HepG2 (cell line): ENCODE data around the gene FAM83F. TPM values are rescaled to one million over a fixed set of nuclear protein-coding genes. Genes with fewer than 3 reads are reported as not detected.

ENCODE experiments used
- AHR ChIP-seq: IDR thresholded peaks from 2 replicates; pipeline ENCODE4 v1.6.1; 2018; ENCODE audit warnings: missing genetic modification reagents, missing compliant biosample characterization
- ARNT2 ChIP-seq: sonication (generic); formaldehyde crosslinking; IDR thresholded peaks from 2 replicates; pipeline ENCODE4 v1.8.0; 2022; ENCODE audit warnings: mild to moderate bottlenecking, low read depth, missing genetic modification reagents, moderate library complexity
- BORCS8-MEF2B ChIP-seq: sonication (generic); formaldehyde crosslinking; IDR thresholded peaks from 2 replicates; pipeline ENCODE4 v1.8.0; 2022; ENCODE audit warnings: mild to moderate bottlenecking, missing genetic modification reagents
- CERS6 ChIP-seq: sonication (generic); formaldehyde crosslinking; IDR thresholded peaks from 2 replicates; pipeline ENCODE4 v1.5.0; 2020; ENCODE audit warnings: missing genetic modification reagents
- CREB1 ChIP-seq, 2 experiments: fragments of 450-650 bp in 1 of 2; IDR thresholded peaks; 2 replicates each; pipeline ENCODE4 v1.6.1; 2016 to 2017; ENCODE audit warnings: control low read depth in 1 of 2, mild to moderate bottlenecking in 1 of 2, missing compliant biosample characterization in 1 of 2, missing genetic modification characterization in 1 of 2
- ELF1 ChIP-seq: sonication (generic); formaldehyde crosslinking; IDR thresholded peaks from 2 replicates; pipeline ENCODE4 v1.4.0; 2020; ENCODE audit warnings: missing genetic modification reagents
- HES4 ChIP-seq: sonication (generic); formaldehyde crosslinking; IDR thresholded peaks from 2 replicates; pipeline ENCODE4 v1.9.0; 2021; ENCODE audit warnings: mild to moderate bottlenecking, missing genetic modification reagents, borderline replicate concordance
- HOXA3 ChIP-seq: sonication (generic); formaldehyde crosslinking; IDR thresholded peaks from 2 replicates; pipeline ENCODE4 v1.5.0; 2020; ENCODE audit warnings: missing genetic modification reagents
- KDM2A ChIP-seq: sonication (generic); formaldehyde crosslinking; IDR thresholded peaks from 2 replicates; pipeline ENCODE4 v1.4.0; 2020; ENCODE audit warnings: low read depth, missing genetic modification reagents, borderline replicate concordance
- KLF13 ChIP-seq: sonication (generic); formaldehyde crosslinking; IDR thresholded peaks from 2 replicates; pipeline ENCODE4 v1.4.0; 2020; ENCODE audit warnings: mild to moderate bottlenecking, missing genetic modification reagents
- LBX2 ChIP-seq: sonication (generic); formaldehyde crosslinking; IDR thresholded peaks from 2 replicates; pipeline ENCODE4 v1.5.0; 2020; ENCODE audit warnings: missing genetic modification reagents, mild to moderate bottlenecking, borderline replicate concordance
- PAXIP1 ChIP-seq: sonication (generic); formaldehyde crosslinking; conservative IDR thresholded peaks from 2 replicates; pipeline ENCODE4 v1.4.0; 2020; ENCODE audit warnings: mild to moderate bottlenecking, missing genetic modification reagents, moderate library complexity
- RBFOX2 ChIP-seq: fragments of 200-400 bp; formaldehyde crosslinking; IDR thresholded peaks from 2 replicates; pipeline ENCODE4 v1.6.1; 2017; ENCODE audit warnings: low read depth, mild to moderate bottlenecking, low read length
- RELA ChIP-seq: sonication (generic); formaldehyde crosslinking; IDR thresholded peaks from 2 replicates; pipeline ENCODE4 v1.4.0; 2020; ENCODE audit warnings: missing genetic modification reagents
- SMAD1 ChIP-seq: sonication (generic); formaldehyde crosslinking; IDR thresholded peaks from 2 replicates; pipeline ENCODE4 v1.4.0; 2020; ENCODE audit warnings: missing genetic modification reagents, low read depth, mild to moderate bottlenecking, borderline replicate concordance
- ZBTB26 ChIP-seq: IDR thresholded peaks from 2 replicates; pipeline ENCODE4 v1.6.1; 2016; ENCODE audit warnings: missing compliant biosample characterization, missing genetic modification reagents, borderline replicate concordance
- ZBTB33 ChIP-seq: sonication (generic); formaldehyde crosslinking; IDR thresholded peaks from 2 replicates; pipeline ENCODE4 v1.4.0; 2020; ENCODE audit warnings: missing genetic modification reagents
- ZFX ChIP-seq: sonication (generic); formaldehyde crosslinking; IDR thresholded peaks from 2 replicates; pipeline ENCODE4 v1.4.0; 2020; ENCODE audit warnings: mild to moderate bottlenecking, low read depth, missing genetic modification reagents, moderate library complexity
- ZNF224 ChIP-seq: sonication (generic); formaldehyde crosslinking; IDR thresholded peaks from 2 replicates; pipeline ENCODE4 v1.5.0; 2020; ENCODE audit warnings: mild to moderate bottlenecking, missing genetic modification reagents
- ZNF232 ChIP-seq: sonication (generic); formaldehyde crosslinking; IDR thresholded peaks from 2 replicates; pipeline ENCODE4 v1.4.0; 2020; ENCODE audit warnings: missing genetic modification reagents, borderline replicate concordance
- polyA plus RNA-seq, 8 experiments: library from polyadenylated mRNA; depleted of rRNA in 3 of 8; stranded (reverse) in 7 of 8; unstranded in 1 of 8; fragments of >200 nt; fragmentation: Illumina TruSeq in 4 of 8; extraction: Trizol in 4 of 8; gene quantifications; 2 replicates each; pipeline versions ENCODE4 v1.2.1 to v1.2.3, GENCODE V29; 2011 to 2016; ENCODE audit warnings: low read depth in 4 of 8, missing spikeins in 1 of 8, mixed read lengths in 1 of 8; ENCODE audit not compliant: insufficient read depth in 1 of 8
- total RNA-seq, 5 experiments: library from RNA; depleted of rRNA; stranded (reverse); fragments of >200 nt; fragmentation: Illumina TruSeq; extraction: Trizol; gene quantifications; 2 replicates each; pipeline ENCODE4 v1.2.3, GENCODE V29; 2016; ENCODE audit warnings: low read depth in 1 of 5

The FAM83F gene
- total and polyA plus RNA-seq, 2 of the 13 experiments (the other 11 are each of a cell fraction or from before 2014, with no cell fraction given): not detected

- no peak for TF ChIP-seq CERS6 (CRISPR knock-in tag)
- TF ChIP-seq ZBTB26 (CRISPR knock-in tag): no peak
- TF ChIP-seq KDM2A (CRISPR knock-in tag): peak; percentile 61; the same call in 1 of the 2 replicates
- TF ChIP-seq HOXA3 (CRISPR knock-in tag): peak; percentile 54
- 0 out of 2 replicates have a peak, but pooled peaks have one; percentile 21 for TF ChIP-seq ZNF224
- TF ChIP-seq ZBTB33 (CRISPR knock-in tag): 0 out of 2 replicates have a peak, but pooled peaks have one; percentile 21
- peak; percentile 15; the same call in 1 of the 2 replicates for TF ChIP-seq ARNT2 (CRISPR knock-in tag)
- 0 out of 2 replicates have a peak, but pooled peaks have one; percentile 24 for TF ChIP-seq ELF1 (CRISPR knock-in tag)
- TF ChIP-seq PAXIP1 (CRISPR knock-in tag): no peak
- no peak for TF ChIP-seq KLF13
- 0 out of 2 replicates have a peak, but pooled peaks have one; percentile 68 for TF ChIP-seq LBX2 (CRISPR knock-in tag)
- no peak for TF ChIP-seq SMAD1 (CRISPR knock-in tag)
- 0 out of 2 replicates have a peak, but pooled peaks have one; percentile 35 for TF ChIP-seq AHR (CRISPR knock-in tag)
- TF ChIP-seq CREB1 (IDR thresholded peaks at IDR 0.05): no peak
- TF ChIP-seq CREB1 (CRISPR knock-in tag; IDR thresholded peaks at IDR 0.05): no peak
- no peak for TF ChIP-seq RELA
- TF ChIP-seq RBFOX2: peak; percentile 73
- no peak; the same call in 1 of the 2 replicates for TF ChIP-seq HES4
- no peak for TF ChIP-seq ZNF232 (CRISPR knock-in tag)
- TF ChIP-seq ZFX (CRISPR knock-in tag): peak; percentile 84
- no peak for TF ChIP-seq BORCS8-MEF2B
Measured at GRCh38 chr22:40044870-40045834, 50.4 kb downstream of the FAM83F start (continued).
